ENCODE data around the gene DNAJC4. TPM values are rescaled to one million over a fixed set of nuclear protein-coding genes. Genes with fewer than 3 reads are reported as not detected.

Gene DNAJC4
- total RNA-seq, 2 experiments from 2014 or later, result 14.1 to 42.4 TPM

DNA sequence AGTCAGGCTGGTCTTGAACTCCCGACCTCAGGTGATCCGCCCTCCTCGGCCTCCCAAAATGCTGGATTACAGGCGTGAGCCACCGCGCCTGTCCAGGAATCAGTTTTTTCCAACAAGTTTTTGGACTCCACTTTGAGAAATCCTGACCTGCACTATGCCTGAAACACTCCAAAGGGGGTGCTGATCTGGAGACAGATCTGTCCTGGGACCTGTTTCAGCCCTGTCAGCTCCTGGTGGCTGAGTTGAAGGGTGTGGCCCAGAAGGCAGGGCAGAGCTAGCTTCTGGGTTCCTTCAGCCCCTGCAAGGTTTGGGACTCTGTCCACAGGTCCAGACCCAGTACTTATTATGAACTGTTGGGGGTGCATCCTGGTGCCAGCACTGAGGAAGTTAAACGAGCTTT lies 1.2 kb downstream of the DNAJC4 start:
- intact Hi-C loops (cut with micrococcal nuclease; ENCODE audit: unreplicated experiment), result no loop called here
- CTCF ChIA-PET (ENCODE audit: unreplicated experiment), result no interaction called here
- H3K9me2 ChIP-seq (ENCODE audit: insufficient read depth, low read length), result no peaks in the 10 kb centered on the region
- TF ChIP-seq, protein P1, sequence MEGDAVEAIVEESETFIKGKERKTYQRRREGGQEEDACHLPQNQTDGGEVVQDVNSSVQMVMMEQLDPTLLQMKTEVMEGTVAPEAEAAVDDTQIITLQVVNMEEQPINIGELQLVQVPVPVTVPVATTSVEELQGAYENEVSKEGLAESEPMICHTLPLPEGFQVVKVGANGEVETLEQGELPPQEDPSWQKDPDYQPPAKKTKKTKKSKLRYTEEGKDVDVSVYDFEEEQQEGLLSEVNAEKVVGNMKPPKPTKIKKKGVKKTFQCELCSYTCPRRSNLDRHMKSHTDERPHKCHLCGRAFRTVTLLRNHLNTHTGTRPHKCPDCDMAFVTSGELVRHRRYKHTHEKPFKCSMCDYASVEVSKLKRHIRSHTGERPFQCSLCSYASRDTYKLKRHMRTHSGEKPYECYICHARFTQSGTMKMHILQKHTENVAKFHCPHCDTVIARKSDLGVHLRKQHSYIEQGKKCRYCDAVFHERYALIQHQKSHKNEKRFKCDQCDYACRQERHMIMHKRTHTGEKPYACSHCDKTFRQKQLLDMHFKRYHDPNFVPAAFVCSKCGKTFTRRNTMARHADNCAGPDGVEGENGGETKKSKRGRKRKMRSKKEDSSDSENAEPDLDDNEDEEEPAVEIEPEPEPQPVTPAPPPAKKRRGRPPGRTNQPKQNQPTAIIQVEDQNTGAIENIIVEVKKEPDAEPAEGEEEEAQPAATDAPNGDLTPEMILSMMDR (conservative IDR thresholded peaks at IDR 0.05; ENCODE audit: low read length), result no peak
- no peak for TF ChIP-seq EZH2phosphoT487 (IDR thresholded peaks at IDR 0.05; ENCODE audit: borderline replicate concordance, low read depth, low read length)
- POLR2A ChIA-PET, result interaction anchor here (1.0 kb wide), 1 partner anchor 25 kb away, joined by 3 read pairs; no protein-coding TSS in a partner anchor
- H4K20me1 ChIP-seq (ENCODE audit: insufficient read depth, low read length), result no peaks in the 10 kb centered on the region
- H3K9me3 ChIP-seq (ENCODE audit: low read length), result no peaks in the 10 kb centered on the region
- no peak for DNase-seq (ENCODE audit: low spot score)
- H3K4me1 ChIP-seq (ENCODE audit: insufficient read depth, low read length, poor library complexity, severe bottlenecking), result peaks cover 54% of the 10 kb centered on the region
- no TSS peak for BruUV-seq (replicated peaks)
- no peaks in the 10 kb centered on the region for H3K36me3 ChIP-seq (ENCODE audit: insufficient read depth, low read length)
- H2AFZ ChIP-seq (ENCODE audit: low read length), result no peak overlapping the region
- H3K4me3 ChIP-seq (ENCODE audit: low read depth, low read length, poor library complexity, severe bottlenecking), result no peak overlapping the region
- peaks cover 8% of the 10 kb centered on the region; the same call in 1 of the 2 replicates for H3K79me2 ChIP-seq (ENCODE audit: insufficient read depth, low read depth, low read length)
- H3K27ac ChIP-seq (ENCODE audit: low read depth, low read length, poor library complexity, severe bottlenecking), result no peak overlapping the region
- peak overlapping the region; percentile 30; the same call in 1 of the 2 replicates for H3K4me2 ChIP-seq (ENCODE audit: low read length)

DNA sequence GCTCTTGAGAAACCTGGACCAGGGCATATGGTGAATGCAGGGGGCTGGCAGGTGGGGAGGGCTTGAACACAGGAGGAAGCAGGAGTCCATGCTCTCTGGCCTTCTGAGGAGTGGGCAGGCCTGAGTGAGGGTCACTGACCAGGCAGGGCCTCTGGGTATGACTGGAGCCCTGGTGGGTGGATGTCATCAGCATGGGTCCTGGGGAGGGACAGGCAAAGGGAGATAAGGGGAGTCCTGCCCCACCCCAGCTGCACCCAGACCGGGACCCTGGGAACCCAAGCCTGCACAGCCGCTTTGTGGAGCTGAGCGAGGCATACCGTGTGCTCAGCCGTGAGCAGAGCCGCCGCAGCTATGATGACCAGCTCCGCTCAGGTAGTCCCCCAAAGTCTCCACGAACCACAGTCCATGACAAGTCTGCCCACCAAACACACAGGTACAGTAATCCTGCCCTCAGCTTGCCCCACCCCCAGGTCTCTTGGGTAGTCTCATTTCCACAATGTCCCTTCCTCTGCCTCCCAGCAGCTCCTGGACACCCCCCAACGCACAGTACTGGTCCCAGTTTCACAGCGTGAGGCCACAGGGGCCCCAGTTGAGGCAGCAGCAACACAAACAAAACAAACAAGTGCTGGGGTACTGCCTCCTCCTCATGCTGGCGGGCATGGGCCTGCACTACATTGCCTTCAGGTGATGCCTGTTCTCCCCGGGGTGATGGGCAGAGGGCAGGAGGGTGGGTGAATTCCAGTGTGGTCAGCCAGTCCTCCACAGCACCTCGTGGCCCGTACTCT lies 2.0 kb downstream of the DNAJC4 start:
- peaks cover 3% of the 10 kb centered on the region; the same call in 1 of the 2 replicates for H3K79me2 ChIP-seq (ENCODE audit: insufficient read depth, low read depth, low read length)
- no peak for DNase-seq (ENCODE audit: low spot score)
- peak overlapping the region; percentile 30; the same call in 1 of the 2 replicates for H3K4me2 ChIP-seq (ENCODE audit: low read length)
- no peaks in the 10 kb centered on the region for H3K9me3 ChIP-seq (ENCODE audit: low read length)
- H3K9me2 ChIP-seq (ENCODE audit: insufficient read depth, low read length), result no peaks in the 10 kb centered on the region
- H3K27ac ChIP-seq (ENCODE audit: low read depth, low read length, poor library complexity, severe bottlenecking), result no peak overlapping the region
- H3K4me3 ChIP-seq (ENCODE audit: low read depth, low read length, poor library complexity, severe bottlenecking), result no peak overlapping the region
- peaks cover 49% of the 10 kb centered on the region for H3K4me1 ChIP-seq (ENCODE audit: insufficient read depth, low read length, poor library complexity, severe bottlenecking)
- TF ChIP-seq EZH2phosphoT487 (IDR thresholded peaks at IDR 0.05; ENCODE audit: borderline replicate concordance, low read depth, low read length), result no peak
- TF ChIP-seq, protein P1 (conservative IDR thresholded peaks at IDR 0.05; ENCODE audit: low read length), result no peak
- intact Hi-C loops (cut with micrococcal nuclease; ENCODE audit: unreplicated experiment), result no loop called here
- H2AFZ ChIP-seq (ENCODE audit: low read length), result no peak overlapping the region
- CTCF ChIA-PET (ENCODE audit: unreplicated experiment), result interaction anchor here (0.5 to 0.6 kb wide), 2 partner anchors 13 to 219 kb away, joined by 3 read pairs; no protein-coding TSS in a partner anchor
- BruUV-seq (replicated peaks), result no TSS peak
- no peaks in the 10 kb centered on the region for H4K20me1 ChIP-seq (ENCODE audit: insufficient read depth, low read length)
- POLR2A ChIA-PET, result interaction anchor here (1.0 to 1.3 kb wide), 3 partner anchors 9 to 26 kb away, joined by 3 to 5 read pairs (median 4); partner anchors contain the start of genes FERMT3 and FKBP2
- peaks cover 4% of the 10 kb centered on the region; the same call in 1 of the 2 replicates for H3K36me3 ChIP-seq (ENCODE audit: insufficient read depth, low read length)

DNA sequence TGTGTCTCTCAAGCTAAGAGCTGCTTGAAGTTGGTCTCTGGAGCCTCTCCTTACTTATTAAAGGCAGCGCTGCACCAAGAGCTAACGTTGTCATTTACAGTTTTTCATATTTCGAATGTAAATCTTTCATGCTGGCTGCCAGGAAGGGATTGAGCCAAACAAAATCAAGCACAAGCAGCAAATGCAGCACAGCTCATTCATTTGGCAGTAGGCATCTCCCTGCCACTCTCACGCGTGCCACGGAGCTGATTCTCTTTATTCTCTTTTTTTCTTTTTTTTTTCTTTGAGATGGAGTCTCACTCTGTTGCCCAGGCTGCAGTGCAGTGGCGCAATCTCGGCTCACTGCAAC lies 2.6 kb downstream of the DNAJC4 start:
- ChIA-PET CTCF (ENCODE audit: unreplicated experiment) (interaction anchor here (0.6 kb wide), 1 partner anchor 219 kb away, joined by 3 read pairs; no protein-coding TSS in a partner anchor), POLR2A (interaction anchor here (1.2 to 1.3 kb wide), 2 partner anchors 8 to 27 kb away, joined by 4 to 5 read pairs; partner anchors contain the start of genes FERMT3 and FKBP2)
- Histone ChIP-seq H3K36me3 (ENCODE audit: insufficient read depth, low read length) (peaks cover 9% of the 10 kb centered on the region; the same call in 1 of the 2 replicates), H3K9me3 (ENCODE audit: low read length) (no peaks in the 10 kb centered on the region), H3K4me1 (ENCODE audit: insufficient read depth, low read length, poor library complexity, severe bottlenecking) (peaks cover 44% of the 10 kb centered on the region), H3K9me2 (ENCODE audit: insufficient read depth, low read length) (no peaks in the 10 kb centered on the region), H4K20me1 (ENCODE audit: insufficient read depth, low read length) (no peaks in the 10 kb centered on the region), H3K4me2 (ENCODE audit: low read length) (no peak overlapping the region), H3K79me2 (ENCODE audit: insufficient read depth, low read depth, low read length) (no peaks in the 10 kb centered on the region; the same call in 1 of the 2 replicates), H3K4me3 (ENCODE audit: low read depth, low read length, poor library complexity, severe bottlenecking) (no peak overlapping the region), H3K27ac (ENCODE audit: low read depth, low read length, poor library complexity, severe bottlenecking) (no peak overlapping the region), H2AFZ (ENCODE audit: low read length) (no peak overlapping the region)
- TF ChIP-seq, protein P1 (conservative IDR thresholded peaks at IDR 0.05; ENCODE audit: low read length), result no peak
- TF ChIP-seq EZH2phosphoT487 (IDR thresholded peaks at IDR 0.05; ENCODE audit: borderline replicate concordance, low read depth, low read length), result no peak
- BruUV-seq (replicated peaks), result no TSS peak
- intact Hi-C loops (cut with micrococcal nuclease; ENCODE audit: unreplicated experiment), result no loop called here
- DNase-seq (ENCODE audit: low spot score), result no peak
